ENCODE results near the gene SYNE2.
"Not testable (repeated sequence)": the region's sequence is repeated elsewhere in the genome, so short reads cannot be mapped to it uniquely, and the experiment has no call there.

SYNE2 gene

DNA sequence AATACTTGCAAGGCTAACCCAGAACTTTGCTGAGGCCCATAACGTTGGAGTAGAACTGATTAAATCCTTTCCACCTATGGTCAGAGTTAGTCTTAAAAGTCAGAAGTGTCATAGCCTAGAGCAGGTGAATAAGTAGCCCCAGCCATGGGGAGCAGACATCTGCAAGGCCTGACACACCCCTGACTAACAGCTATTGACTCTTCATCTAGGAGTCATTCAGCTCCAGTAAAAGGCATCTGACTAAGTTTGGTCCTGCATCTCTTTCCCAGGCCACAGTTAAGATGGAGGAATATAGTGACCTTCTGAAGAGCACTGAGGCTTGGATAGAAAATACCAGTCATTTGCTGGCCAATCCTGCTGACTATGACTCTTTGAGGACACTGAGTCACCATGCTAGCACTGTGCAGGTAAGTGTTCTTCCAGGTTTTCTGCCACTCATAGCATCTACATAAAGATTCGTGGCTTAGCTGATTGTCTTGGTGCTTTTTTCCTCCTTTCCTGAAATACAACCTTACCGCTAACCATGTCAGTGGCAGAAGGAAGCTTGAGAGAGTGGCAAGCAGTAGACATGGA, 228.5 kb downstream of the SYNE2 start:
- DNase-seq: no peak

DNA sequence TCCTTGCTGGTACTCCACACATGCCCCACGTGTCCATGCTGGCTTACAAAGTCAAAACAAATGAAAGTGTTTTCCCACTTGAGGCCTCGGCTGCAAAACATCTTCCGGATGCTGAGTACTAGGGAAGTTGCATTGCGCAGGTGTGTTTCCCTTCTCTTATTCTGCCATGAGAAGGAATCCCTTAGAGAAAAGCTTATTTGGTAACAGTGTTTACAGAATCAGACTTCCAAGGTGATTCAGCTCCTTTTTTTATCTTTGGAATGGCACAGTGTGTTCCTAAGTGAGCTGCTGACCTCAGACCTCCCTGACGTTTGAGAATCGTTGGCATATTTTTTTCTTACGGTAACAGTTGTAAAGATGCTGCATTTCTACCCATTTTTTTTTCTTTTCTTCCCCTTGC, 230.0 kb downstream of the SYNE2 start:
- DNase-seq: no peak

DNA sequence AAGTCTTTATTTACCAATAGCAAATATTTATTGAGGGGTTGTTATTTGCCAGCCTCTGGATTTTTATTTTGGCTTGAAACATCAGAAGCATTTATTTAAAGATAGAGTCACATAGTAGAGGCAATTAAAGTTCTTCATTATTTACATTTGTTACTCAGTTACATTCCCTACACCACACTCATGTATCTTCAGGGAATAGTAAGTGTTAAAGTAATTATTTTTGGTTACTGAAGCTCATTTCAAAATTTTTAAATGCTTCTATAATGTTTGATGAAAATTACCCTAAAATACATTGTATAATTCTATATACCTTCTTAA, 235.8 kb downstream of the SYNE2 start:
- DNase-seq: no peak

DNA sequence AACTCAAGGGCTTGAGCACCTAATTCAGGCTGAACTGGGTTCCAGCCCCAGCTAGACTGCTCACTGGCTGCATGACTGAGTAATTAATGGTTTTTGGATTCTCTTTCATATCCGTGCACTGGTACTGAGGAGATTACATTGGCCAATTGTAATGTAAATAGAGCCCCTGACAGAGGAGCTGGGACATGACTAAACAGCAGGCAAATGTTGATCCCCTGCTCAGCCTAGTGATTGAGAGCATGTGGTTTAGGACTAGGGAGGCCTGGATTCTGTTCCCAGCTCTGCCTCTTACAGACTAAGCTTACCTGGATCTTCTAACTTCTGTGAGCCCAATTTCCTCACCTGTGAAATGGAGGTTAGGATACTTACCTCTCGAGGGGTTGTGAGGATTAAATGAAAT, 237.1 kb downstream of the SYNE2 start:
- no peak for DNase-seq

DNA sequence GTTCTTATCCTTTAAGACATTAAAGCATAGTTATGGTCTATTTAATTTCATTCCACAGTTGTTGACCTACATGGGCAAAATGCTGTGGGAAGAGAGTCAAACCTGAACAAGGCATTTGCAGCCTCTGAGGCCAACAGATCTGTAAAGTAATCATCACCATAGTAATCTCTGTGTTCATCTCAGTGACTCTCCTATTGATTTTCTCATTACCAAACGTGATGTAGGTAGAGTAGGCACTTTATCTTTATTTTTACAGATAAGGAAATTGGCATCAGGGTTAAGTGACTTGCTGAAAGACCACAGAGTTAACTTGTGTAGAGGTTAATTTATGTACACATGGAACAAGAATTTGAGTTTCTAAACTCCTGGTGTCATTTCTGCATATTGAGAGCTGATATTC, 238.4 kb downstream of the SYNE2 start:
- DNase-seq: no peak

DNA sequence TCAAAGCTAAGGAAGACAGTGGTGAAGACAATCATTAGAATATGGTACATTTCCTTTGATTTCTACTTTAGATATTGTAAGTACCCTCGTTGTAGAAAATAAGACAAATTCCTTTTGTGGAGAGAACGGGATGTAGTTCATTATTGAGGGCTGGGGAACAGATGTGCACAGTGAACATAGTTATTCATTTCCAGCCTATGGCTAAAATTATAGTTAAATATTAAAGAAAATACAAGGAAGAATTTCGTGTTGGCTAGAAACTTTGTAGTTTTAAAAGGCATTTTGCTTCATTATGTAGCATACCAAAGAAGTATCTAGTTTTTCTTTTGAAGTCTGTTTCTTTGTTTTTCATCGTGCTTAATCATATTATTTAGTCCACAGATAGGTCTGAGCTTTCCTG, 239.5 kb downstream of the SYNE2 start:
- DNase-seq: no peak

DNA sequence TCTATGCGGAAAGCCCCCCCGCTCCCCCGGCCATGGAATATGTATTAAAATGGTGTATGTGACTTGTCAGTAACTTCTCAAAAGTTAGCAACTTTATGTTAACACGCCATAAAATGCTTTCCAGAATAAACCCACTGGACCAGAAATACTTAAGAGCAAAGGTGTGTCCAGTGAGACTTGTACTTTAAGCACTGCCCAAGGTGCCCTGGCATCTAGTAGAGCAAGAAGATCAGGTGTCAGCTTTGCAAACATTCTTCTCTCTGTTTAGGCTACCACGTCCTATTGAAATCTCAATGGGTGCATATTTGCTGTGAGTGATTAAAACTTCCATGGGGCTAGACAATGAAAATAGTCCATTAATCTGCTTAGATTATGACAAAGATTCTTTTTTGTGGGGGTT, 240.1 kb downstream of the SYNE2 start:
- DNase-seq: no peak

DNA sequence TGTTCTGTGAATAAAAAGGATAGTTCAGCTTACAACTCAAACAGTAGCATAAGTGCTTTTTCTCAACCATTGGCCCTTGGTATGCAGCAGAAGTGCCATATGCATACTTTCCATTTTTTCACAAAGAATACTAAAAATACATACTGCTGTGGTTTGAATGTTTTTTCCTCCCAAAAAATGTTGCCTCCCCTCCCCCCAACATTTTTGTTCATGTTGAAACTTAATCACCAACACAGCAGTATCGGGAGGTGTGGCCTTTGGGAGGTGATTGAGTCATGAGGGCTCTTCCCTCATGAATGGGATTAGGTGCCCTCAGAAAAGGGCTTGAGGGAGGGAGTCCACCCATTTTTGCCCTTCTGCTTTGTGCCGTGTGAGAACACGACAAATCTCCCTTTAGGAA, 242.8 kb downstream of the SYNE2 start:
- DNase-seq: no peak

DNA sequence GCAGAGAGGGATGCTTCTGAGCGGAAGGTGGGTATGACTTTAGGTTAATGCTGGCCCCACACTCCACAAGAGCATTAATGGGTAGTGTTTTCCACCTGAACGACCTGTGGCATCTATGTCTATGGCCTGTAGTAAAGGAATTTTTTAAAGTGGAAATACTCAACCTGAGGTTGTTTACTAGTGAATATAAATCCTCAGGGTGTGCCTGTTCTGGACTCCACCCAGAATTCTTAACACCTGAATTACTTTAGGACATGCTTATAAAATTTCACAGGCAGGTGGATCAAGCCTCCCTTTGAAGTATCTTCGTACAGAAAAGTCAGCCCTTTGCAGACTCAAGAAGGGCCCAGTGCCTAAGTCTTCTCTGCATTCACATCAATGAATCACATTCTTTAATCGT, 245.3 kb downstream of the SYNE2 start:
- no peak for DNase-seq

DNA sequence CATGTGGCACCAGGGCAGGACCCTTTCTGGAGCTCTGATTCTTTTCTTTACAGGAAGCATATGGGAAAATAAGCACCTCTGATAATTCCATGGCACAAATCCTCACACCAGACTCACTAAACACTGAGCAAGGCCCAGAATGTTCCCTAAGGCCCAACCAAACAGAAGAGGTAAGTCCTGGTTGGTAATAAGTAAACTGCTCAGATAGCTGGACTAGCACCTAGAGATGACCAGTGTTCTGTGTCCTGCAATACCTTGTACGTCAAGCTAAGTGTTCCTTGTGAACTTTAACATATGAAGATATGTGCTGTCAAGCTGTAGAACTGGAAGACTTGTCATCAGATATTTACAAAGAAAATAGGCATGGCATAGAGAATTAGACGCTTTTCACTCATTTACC, 254.6 kb downstream of the SYNE2 start:
- DNase-seq: no peak

DNA sequence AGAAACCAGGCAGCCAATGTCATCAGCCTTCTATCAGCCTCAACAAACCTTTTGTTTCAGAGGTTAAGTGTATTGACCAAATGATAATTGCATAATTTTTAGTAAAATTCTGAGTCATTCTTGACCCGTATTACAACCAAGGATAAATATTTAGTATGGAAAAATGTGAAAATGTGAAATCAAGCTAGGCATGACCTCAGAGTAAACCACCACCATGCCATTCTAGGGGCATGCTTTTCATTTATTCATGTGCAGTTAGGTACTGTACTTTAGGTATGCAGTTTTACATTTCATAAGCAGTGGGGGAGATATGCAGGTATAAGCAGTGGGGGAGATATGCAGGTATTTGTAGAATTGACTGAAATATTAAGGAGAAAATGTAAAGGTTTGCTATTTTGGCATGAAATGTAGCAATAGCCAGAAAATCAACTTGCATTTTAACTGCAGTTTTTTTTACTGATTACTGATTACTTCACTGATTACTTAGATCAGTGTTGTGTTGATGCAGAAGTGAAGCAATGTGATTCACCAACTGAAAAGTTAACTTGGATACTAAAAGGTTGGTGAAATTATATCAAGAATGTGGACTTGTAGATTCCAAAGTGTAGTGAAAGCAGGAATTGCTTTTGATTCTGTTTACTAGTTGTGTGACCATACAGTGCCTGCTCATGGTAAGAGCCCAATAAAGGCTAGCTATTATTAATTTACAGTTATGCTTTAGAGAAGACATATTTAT, 257.2 kb downstream of the SYNE2 start:
- no peak for DNase-seq

DNA sequence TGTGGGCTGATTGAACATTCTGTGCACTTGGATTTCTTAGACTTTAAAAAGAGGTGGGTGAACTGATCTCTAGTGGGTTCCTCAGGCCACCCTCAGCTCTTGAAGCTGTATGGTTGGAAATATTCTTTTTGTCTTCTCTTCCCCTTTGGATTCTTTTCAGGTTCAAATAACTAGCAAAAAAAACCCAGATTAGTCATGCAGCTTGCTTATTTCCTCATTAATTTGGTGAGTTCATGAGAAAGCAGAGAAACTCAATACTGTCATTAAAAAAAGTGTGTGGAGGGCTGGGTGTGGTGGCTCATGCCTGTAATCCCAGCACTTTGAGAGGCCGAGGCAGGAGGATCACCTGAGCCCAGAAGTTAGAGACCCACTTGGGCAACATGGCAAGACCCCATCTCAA, 258.0 kb downstream of the SYNE2 start:
- DNase-seq: no peak

DNA sequence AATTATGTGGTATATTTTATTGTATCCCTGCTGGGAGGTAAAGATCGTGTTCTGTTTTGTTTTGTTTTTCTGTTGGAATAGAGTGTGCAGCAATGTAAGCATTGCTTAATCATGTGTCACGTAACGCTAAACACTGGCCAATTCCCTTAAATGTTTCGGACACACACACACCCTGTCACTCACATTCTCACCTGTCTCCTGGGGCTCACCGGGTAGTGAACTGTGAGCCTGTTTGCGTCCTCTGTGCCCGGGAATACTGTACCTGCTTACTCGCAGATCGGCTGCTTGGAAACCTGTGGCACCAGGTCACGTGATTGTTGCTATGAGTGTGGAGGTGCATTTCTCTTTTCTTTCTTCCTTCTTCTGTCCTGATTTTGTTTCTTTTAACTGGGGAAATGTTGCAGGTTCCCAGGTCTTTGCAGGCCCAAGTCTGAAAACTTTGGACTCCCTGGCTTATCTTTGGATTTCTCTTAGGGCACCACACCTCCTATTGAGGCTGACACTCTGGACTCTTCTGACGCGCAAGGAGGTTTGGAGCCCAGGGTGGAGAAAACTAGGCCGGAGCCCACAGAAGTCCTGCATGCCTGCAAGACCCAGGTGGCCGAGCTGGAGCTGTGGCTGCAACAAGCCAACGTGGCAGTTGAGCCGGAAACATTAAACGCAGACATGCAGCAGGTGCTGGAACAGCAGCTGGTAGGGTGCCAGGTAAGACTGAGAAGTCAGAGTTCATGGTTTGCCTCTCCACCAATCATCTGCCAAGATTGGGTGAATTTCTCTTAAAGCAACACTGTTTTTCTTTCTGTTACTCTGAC, 260.3 kb downstream of the SYNE2 start:
- peak; percentile 30 for DNase-seq

DNA sequence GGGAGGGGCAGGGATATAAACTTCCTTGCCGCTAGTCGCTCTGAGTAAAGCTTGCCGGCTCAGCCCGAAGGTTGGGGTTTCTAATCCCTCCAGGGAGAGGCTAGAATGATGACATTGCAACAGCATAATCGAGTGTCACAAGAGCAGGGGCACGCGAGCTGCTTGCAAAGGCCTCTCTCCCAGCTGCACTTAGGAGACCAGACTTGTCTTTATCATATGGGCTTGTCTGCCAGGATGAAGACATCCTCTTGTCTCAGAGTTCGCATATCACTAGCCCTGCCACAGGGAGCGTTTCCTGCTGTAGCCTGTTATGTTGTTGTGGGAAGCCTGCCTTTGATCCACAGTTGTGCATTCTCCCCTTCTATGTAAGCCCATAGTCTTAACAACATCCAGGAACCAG, 261.4 kb downstream of the SYNE2 start:
- no peak for DNase-seq

DNA sequence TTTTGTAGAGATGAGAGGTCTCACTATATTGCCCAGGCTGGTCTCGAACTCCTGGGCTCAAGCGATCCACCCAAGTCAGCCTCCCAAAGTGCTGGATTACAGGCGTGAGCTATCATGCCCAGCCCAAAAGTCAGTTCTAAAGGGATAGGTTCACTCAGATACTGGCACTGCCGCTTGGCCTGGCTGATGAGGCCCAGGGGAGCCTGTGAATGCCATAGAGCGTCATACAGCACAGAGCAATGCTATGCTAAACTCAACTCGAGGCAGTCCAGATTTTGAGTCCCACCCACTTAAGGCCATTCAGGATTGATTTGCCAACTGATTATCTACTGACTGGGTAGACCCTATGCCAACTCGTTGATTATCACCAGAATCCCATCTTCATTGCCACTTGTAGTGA, 262.0 kb downstream of the SYNE2 start:
- DNase-seq: no peak

DNA sequence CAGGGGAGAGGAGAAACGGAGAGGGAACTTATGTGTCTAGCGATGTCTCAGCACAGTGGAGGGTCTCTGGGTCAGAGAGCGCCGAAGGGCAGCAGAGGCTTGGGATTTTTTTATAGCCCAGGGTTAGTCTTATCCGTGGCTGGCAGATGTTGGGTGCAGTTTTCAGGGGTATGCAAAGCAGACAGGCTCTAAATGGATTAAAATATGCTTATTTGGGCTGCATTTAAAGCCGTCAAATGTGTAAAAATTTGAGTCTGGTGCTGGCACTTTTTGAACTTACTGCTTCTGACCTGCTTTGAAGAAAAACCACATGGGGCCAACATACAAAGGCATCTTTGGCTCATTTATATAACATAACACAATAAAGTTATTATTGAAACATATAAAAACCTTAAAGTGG, 262.6 kb downstream of the SYNE2 start:
- no peak for DNase-seq

DNA sequence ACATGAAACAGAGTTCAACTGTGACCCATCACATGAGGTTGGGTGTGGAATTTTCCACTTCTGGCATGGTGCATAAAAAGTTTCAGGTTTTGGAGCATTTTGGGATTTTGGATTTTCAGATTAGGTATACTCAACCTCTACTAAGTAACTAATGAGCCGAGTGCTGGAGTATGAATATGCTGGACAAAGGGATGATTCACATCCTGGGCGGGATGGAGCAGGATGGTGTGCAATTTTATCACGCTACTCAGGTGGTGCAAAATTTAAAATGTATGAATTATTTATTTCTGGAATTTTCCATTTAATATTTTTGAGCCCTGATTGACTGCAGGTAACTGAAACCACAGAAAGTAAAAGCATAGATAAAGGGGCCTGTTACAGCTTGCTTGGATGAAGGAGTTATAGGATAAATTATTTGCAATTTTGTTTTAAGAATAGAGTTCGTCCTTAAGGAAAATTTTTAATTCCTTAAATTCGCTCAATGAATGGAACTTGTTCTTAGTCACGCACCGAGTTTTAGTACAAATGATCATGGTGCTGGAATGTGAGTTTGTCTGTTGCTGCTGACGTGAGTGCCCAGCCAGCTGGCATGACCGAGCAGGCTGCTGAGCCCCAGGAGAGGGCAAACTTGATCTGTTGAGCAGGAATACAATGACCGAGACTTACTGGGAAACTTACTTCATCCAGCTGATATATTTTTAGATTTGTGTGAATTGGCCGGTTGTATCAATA, 265.0 kb downstream of the SYNE2 start:
- no peak for DNase-seq

DNA sequence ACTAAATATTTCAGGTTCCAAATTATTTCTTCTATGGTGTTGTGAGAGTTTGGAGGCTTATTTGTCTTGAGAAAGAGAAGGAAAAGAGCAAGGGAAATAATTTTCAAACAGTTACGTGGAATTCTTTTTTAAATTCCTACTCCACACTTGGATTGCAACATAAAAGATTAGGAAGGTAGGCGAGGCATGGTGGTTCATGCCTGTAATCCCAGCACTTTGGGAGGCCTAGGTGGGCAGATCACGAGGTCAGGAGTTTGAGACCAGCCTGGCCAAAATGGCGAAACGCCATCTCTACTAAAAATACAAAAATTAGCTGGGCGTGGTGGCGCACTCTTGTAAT, 265.6 kb downstream of the SYNE2 start:
- DNase-seq: not testable (repeated sequence)

DNA sequence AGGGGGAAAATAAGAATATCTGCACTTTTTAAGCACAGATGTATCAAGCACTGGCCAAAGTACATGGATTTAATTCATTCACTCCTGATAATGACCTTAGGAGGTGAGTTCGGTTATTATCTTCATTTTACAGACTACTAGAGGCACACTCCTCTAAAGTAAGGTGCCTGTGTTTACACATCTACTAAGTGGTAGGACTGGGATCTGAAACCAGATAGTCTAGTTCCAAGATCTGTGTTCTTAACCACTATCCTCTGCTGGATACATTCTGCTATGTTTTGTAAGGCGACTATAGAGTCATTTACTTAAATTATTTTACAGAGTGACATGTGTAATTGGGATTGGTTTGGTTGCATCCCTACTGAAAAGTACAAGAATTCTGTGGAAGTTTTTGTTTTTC, 266.1 kb downstream of the SYNE2 start:
- no peak for DNase-seq

DNA sequence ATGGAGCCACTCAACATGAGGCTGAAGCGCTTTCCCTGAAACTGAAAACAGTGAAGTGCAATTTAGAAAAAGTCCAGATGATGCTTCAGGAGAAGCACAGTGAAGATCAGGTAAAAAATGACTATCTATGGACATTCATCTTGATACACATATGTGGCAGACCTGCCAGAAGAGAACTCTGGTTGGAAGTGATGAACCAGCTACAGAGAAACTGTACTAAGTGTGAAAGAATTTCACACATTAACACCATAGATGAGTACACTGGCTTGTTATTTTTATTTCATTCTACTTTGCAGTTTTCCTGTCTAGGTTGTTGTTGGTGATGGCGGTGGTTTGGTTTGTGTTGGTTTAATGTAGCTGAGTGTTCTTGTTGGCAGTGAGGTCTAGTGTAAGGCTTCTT, 266.7 kb downstream of the SYNE2 start:
- no peak for DNase-seq

DNA sequence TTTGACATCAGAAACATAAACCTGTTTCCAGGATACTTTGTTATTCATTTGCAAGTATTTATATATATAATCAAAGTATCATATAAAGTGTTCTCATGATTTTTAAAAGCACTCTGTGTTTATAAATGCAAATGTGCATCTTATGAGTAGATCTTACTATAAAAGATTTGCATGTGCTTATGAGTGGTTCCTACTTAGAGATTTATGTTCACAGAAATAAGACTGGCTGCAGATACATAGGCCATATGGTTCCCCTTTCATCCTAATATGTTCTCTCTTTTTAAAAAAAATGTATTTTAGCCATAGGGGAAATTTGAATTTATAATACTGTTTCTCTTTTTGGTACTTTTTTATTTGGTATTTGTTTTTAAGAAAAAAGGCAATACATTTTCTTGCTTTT, 267.2 kb downstream of the SYNE2 start:
- DNase-seq: no peak

DNA sequence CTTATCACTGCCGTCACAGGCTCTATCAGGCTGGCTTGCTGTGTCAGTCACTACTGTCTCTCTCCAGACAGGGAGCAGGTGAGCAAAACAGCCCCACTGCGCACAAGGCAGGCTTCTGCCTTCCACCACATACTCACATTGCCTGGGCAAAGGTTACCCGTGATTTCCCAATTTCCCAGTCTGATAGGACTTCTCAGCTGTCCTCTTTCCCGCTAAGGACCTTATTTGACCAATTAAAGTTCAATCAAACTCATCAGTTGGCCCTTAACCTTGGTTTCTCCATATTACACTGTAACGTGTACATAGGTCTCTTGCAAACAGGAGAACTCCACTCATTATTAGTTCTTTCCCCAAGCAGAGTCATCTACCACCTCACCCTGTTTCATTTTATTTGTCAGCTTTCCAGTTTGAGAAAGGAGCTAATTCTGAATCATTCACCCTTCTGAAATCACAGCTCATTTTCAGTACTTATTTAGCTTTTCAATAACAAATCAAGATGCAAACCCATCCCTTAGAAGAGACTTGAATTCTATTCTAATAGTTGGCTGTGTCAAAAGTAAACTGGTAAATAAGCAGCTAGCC, 270.5 kb downstream of the SYNE2 start:
- DNase-seq: no peak

DNA sequence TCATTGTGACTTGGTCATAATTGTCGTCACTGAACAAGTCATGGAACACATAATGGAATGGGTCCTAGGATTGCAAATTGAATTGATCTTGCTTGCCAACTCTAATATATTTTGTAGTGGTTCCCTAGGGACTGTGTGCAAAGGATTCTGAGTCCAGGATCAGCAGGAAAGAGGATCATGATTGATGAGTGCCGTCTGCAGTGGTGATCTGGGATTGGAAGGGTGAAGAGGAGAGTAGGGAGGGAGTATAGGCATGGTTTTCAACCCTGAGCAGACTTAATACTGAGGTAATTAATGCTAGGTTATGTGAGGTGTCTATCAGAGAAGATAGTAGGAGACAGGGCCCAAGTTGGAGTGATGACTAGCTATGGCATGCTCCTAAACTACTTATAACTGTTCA, 272.5 kb downstream of the SYNE2 start:
- DNase-seq: no peak

DNA sequence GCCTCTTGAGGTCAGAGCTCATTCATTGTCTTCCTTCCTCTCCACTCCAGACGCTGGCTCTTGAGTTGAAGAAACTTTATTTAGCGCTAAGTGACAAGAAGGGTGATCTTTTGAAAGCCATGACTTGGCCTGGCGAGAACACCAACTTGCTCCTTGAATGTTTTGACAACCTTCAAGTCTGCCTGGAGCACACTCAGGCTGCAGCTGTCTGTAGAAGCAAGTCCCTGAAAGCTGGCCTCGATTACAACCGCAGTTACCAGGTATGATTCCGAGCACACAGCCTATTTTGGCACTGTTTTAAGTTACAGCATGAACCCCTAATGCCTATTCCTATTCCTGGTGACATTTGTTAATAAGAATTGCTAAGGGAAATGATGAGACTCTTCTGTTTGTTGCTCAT, 273.7 kb downstream of the SYNE2 start:
- no peak for DNase-seq
